GM12864 (cell line): ENCODE data around the gene CFAP161.

ENCODE experiments used
- DNase-seq: peaks from one replicate; pipeline ENCODE4 v3.0.0-alpha.2; 2011; ENCODE audit warnings: low read depth
- H3K4me3 ChIP-seq: 2 replicates; pipeline ENCODE4 v1.5.1; 2011; ENCODE audit warnings: mild to moderate bottlenecking, low read depth, low read length, control low read depth
- CTCF ChIP-seq: IDR thresholded peaks from 2 replicates; pipeline ENCODE4 v1.5.1; 2011; ENCODE audit warnings: low read depth, mild to moderate bottlenecking, moderate library complexity, low read length, control low read depth, inconsistent platforms; ENCODE audit errors: missing control alignments

Gene CFAP161

GRCh38 chr15:81190922-81191507 lies 56.9 kb downstream of the CFAP161 start:
- no peak overlapping the region for H3K4me3 ChIP-seq

GRCh38 chr15:81191701-81192100 lies 57.6 kb downstream of the CFAP161 start:
- TF ChIP-seq CTCF: no peak
- DNase-seq: no peak
- H3K4me3 ChIP-seq: no peak overlapping the region

More at GRCh38 chr15:81190922-81191507, 56.9 kb downstream of the CFAP161 start:
- DNase-seq: no peak
- no peak for TF ChIP-seq CTCF

- H3K4me3 ChIP-seq: no peak overlapping the region
- DNase-seq: no peak
- no peak for TF ChIP-seq CTCF
Measured at GRCh38 chr15:81194723-81195122, 60.7 kb downstream of the CFAP161 start.

- TF ChIP-seq CTCF: no peak
- H3K4me3 ChIP-seq: no peak overlapping the region
- DNase-seq: no peak
Measured at GRCh38 chr15:81195339-81195864, 61.3 kb downstream of the CFAP161 start.

- DNase-seq: no peak
- H3K4me3 ChIP-seq: no peak within 1 kb of the TSS
- no peak for TF ChIP-seq CTCF
Measured at GRCh38 chr15:81196576-81197254, 62.6 kb downstream of the CFAP161 start, which contains the start of gene IL16. Gene IL16 (plus strand): TSS chr15:81196879. CDS start chr15:81225400, 28,521 bp downstream.

- H3K4me3 ChIP-seq: no peak overlapping the region
- no peak for DNase-seq
- no peak for TF ChIP-seq CTCF
Measured at GRCh38 chr15:81197255-81197630, 63.2 kb downstream of the CFAP161 start.
